PFSK-1 (cell line): ENCODE data around the gene PPP1R7.

Experiments
- FOXP2 ChIP-seq: optimal IDR thresholded peaks from 2 replicates; pipeline ENCODE3; 2011; ENCODE audit warnings: borderline replicate concordance, control low read depth, inconsistent platforms; ENCODE audit not compliant: insufficient read depth; ENCODE audit errors: extremely low read length, extremely low read depth
- POLR2AphosphoS5 ChIP-seq: IDR thresholded peaks from 2 replicates; pipeline ENCODE4 v1.6.1; 2012; ENCODE audit warnings: low read depth, mild to moderate bottlenecking, control low read depth, low read length, moderate library complexity
- REST ChIP-seq, 2 experiments: IDR thresholded peaks; 2 replicates each; pipeline versions ENCODE4 v1.6.1 to v1.8.0; 2011 to 2012; ENCODE audit warnings: low read depth in 2 of 2, low read length in 2 of 2, control low read depth in 1 of 2, inconsistent platforms in 1 of 2, mild to moderate bottlenecking in 1 of 2, moderate library complexity in 1 of 2; ENCODE audit not compliant: insufficient read depth in 1 of 2
- SIN3A ChIP-seq: IDR thresholded peaks from 2 replicates; pipeline ENCODE4 v1.6.1; 2012; ENCODE audit warnings: mild to moderate bottlenecking, low read length, moderate library complexity, borderline replicate concordance; ENCODE audit not compliant: insufficient read depth
- TAF1 ChIP-seq: IDR thresholded peaks from 2 replicates; pipeline ENCODE4 v1.6.1; 2012; ENCODE audit warnings: low read length, control low read depth, borderline replicate concordance; ENCODE audit not compliant: insufficient read depth

GRCh38 chr2:241189856-241190201 lies 39.6 kb downstream of the PPP1R7 start:
- TF ChIP-seq REST (IDR thresholded peaks at IDR 0.05; ENCODE audit: insufficient read depth in 1 of 2, low read depth in 2 of 2, low read length in 2 of 2) (no peak), POLR2AphosphoS5 (no peak), SIN3A (no peak), TAF1 (no peak), FOXP2 (no peak)
